Measurements from ENCODE around the gene OBI1.

The OBI1 gene

GRCh38 chr13:78587395-78587794, 71.6 kb downstream of the OBI1 start:
- no peak for DNase-seq (ENCODE audit: low read depth in 2 of 2)

GRCh38 chr13:78586706-78587105, 72.2 kb downstream of the OBI1 start:
- no peak for DNase-seq (ENCODE audit: low read depth in 2 of 2)

DNA sequence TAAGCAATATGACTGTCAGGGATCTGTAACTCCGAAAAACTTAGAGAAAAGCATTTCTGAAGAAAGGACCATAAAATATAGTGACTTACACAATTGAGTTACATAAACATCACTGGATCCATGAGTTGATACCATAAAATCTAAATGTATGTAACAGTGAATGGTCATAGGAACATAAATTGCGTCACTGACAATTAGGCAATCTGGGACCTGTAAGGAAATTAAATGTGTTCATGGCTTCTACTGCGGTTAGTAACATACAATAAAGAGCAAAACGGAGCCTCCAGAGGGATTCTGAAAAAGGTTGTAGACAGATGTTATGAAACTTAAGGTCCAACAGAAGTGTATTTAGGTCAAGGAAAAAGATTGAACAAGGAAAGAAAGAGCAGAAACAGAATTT, 82.7 kb downstream of the OBI1 start:
- no peak for DNase-seq (ENCODE audit: low read depth in 2 of 2)

- DNase-seq (ENCODE audit: low read depth in 2 of 2), result no peak
These were observed 86.5 kb downstream of the OBI1 start for GRCh38 chr13:78572459-78572858.

GRCh38 chr13:78569029-78569428, 89.9 kb downstream of the OBI1 start:
- no peak for DNase-seq (ENCODE audit: low read depth in 2 of 2)

DNA sequence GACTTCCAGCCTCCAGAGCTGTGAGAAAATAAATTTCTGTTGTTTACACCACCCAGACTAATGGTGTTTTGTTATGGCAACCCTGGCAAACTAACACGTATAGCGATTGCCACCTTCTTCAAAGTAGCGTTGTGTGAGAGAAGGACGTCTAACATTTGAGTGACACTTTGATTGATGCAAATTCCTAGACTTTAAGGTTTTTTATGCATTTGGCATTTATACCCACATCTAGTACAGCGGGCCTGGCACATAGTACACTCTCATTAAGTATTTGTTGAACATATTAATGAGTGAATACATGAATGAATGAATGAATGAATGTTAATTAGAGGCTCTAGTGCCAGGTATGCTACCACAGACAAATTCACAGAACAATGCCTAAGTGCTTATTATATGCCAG, 92.3 kb downstream of the OBI1 start:
- DNase-seq (ENCODE audit: low read depth in 2 of 2), result no peak
